HG03139 (cell line): Measurements from ENCODE around the gene GNB4.

ENCODE experiments used
- ATAC-seq: cut with Tn5 transposase; IDR thresholded peaks from one replicate; pipeline ENCODE4 v1.9.1; 2021; ENCODE audit not compliant: unreplicated experiment

The GNB4 gene

GRCh38 chr3:179451265-179452175 lies at the start of gene GNB4:
Gene GNB4, minus strand, starts transcription at chr3:179451470. Its CDS starts 25,270 bp downstream, at chr3:179426200.
- peak; percentile 77 for ATAC-seq

- no peak for ATAC-seq
Observed at GRCh38 chr3:179495483-179495882, 44.2 kb upstream of the GNB4 start.

- ATAC-seq: no peak
Observed at GRCh38 chr3:179493260-179493659, 42.0 kb upstream of the GNB4 start.

- ATAC-seq: no peak
Observed at GRCh38 chr3:179488213-179488612, 36.9 kb upstream of the GNB4 start.

GRCh38 chr3:179486806-179487205 lies 35.5 kb upstream of the GNB4 start:
- ATAC-seq: no peak

GRCh38 chr3:179482857-179483256 lies 31.6 kb upstream of the GNB4 start:
- ATAC-seq: no peak

- no peak for ATAC-seq
Observed at GRCh38 chr3:179476215-179476614, 24.9 kb upstream of the GNB4 start.

- ATAC-seq: no peak
Observed at GRCh38 chr3:179474480-179474879, 23.2 kb upstream of the GNB4 start.

GRCh38 chr3:179473565-179473964 lies 22.3 kb upstream of the GNB4 start:
- ATAC-seq: no peak

- no peak for ATAC-seq
Observed at GRCh38 chr3:179464323-179465092, 13.2 kb upstream of the GNB4 start.

GRCh38 chr3:179463319-179463718 lies 12.0 kb upstream of the GNB4 start:
- no peak for ATAC-seq

GRCh38 chr3:179460260-179460659 lies 9.0 kb upstream of the GNB4 start:
- no peak for ATAC-seq

GRCh38 chr3:179455954-179456353 lies 4.7 kb upstream of the GNB4 start:
- ATAC-seq: no peak

- no peak for ATAC-seq
Observed at GRCh38 chr3:179454887-179455286, 3.6 kb upstream of the GNB4 start.

- no peak for ATAC-seq
Observed at GRCh38 chr3:179453967-179454366, 2.7 kb upstream of the GNB4 start.

- ATAC-seq: no peak
Observed at GRCh38 chr3:179452872-179453271, 1.6 kb upstream of the GNB4 start.

GRCh38 chr3:179452176-179452564 lies 900 bp upstream of the GNB4 start:
- ATAC-seq: no peak

GRCh38 chr3:179450901-179451264 lies 387 bp downstream of the GNB4 start:
- ATAC-seq: peak; percentile 42

- no peak for ATAC-seq
Observed at GRCh38 chr3:179450261-179450701, 989 bp downstream of the GNB4 start.

- ATAC-seq: no peak
Observed at GRCh38 chr3:179449636-179450035, 1.6 kb downstream of the GNB4 start.

- no peak for ATAC-seq
Observed at GRCh38 chr3:179447251-179447650, 4.0 kb downstream of the GNB4 start.

- ATAC-seq: no peak
Observed at GRCh38 chr3:179446501-179446900, 4.8 kb downstream of the GNB4 start.
